ENCODE measurements around the gene SGSM1.

SGSM1 gene

GRCh38 chr22:24791362-24791761 lies 14.6 kb upstream of the SGSM1 start:
- Histone ChIP-seq H3K27ac (ENCODE audit: low read depth, low read length) (no peak overlapping the region), H2BK120ac (ENCODE audit: insufficient read depth, low read length, poor library complexity) (no peak overlapping the region), H2AFZ (ENCODE audit: insufficient read depth, low read length, poor library complexity) (no peak overlapping the region), H2BK12ac (ENCODE audit: low read length) (no peak overlapping the region), H3K4me2 (ENCODE audit: low read length) (no peak overlapping the region), H2AK5ac (ENCODE audit: low read length) (no peak overlapping the region), H3K4me3 (ENCODE audit: low read depth, low read length) (no peak overlapping the region), H3K14ac (ENCODE audit: low read length) (no peak overlapping the region), H3K9me3 (ENCODE audit: insufficient read depth, low read depth, low read length) (no peaks in the 10 kb centered on the region), H4K12ac (ENCODE audit: low read depth, low read length) (no peak overlapping the region), H3K18ac (ENCODE audit: low read length) (no peak overlapping the region), H3K4ac (ENCODE audit: low read depth, low read length) (no peak overlapping the region), H4K8ac (ENCODE audit: low read depth, low read length) (no peak overlapping the region), H3K36me3 (ENCODE audit: control insufficient read depth in 1 of 2, insufficient read depth in 2 of 2, low read length in 2 of 2) (no peaks in the 10 kb centered on the region), H3K4me1 (ENCODE audit: control insufficient read depth in 1 of 2, insufficient read depth in 2 of 2, low read length in 2 of 2) (no peaks in the 10 kb centered on the region), H2BK5ac (ENCODE audit: low read depth, low read length, poor library complexity) (no peak overlapping the region), H3K79me1 (ENCODE audit: low read length) (no peaks in the 10 kb centered on the region), H3K23ac (ENCODE audit: low read length) (no peak overlapping the region), H3K79me2 (ENCODE audit: control insufficient read depth, insufficient read depth, low read length, poor library complexity) (no peaks in the 10 kb centered on the region), H3K9ac (ENCODE audit: low read length) (no peak overlapping the region), H4K91ac (ENCODE audit: low read depth, low read length) (no peak overlapping the region), H3K27me3 (ENCODE audit: insufficient read depth, low read length) (no peaks in the 10 kb centered on the region)
- WGBS (ENCODE audit: extremely low coverage, insufficient coverage, insufficient read length) = no CpG with 5 or more reads among the region's 6 CpGs
- no peak for DNase-seq

- Histone ChIP-seq H4K8ac (ENCODE audit: low read depth, low read length) (no peak overlapping the region), H3K4me2 (ENCODE audit: low read length) (no peak overlapping the region), H3K27me3 (ENCODE audit: insufficient read depth, low read length) (no peaks in the 10 kb centered on the region), H3K79me1 (ENCODE audit: low read length) (no peaks in the 10 kb centered on the region), H3K36me3 (ENCODE audit: control insufficient read depth in 1 of 2, insufficient read depth in 2 of 2, low read length in 2 of 2) (no peaks in the 10 kb centered on the region), H2AFZ (ENCODE audit: insufficient read depth, low read length, poor library complexity) (no peak overlapping the region), H3K4ac (ENCODE audit: low read depth, low read length) (no peak overlapping the region), H2BK5ac (ENCODE audit: low read depth, low read length, poor library complexity) (no peak overlapping the region), H3K18ac (ENCODE audit: low read length) (no peak overlapping the region), H2BK120ac (ENCODE audit: insufficient read depth, low read length, poor library complexity) (no peak overlapping the region), H3K9me3 (ENCODE audit: insufficient read depth, low read depth, low read length) (no peaks in the 10 kb centered on the region), H4K91ac (ENCODE audit: low read depth, low read length) (no peak overlapping the region), H3K9ac (ENCODE audit: low read length) (no peak overlapping the region), H2BK12ac (ENCODE audit: low read length) (no peak overlapping the region), H3K79me2 (ENCODE audit: control insufficient read depth, insufficient read depth, low read length, poor library complexity) (no peaks in the 10 kb centered on the region), H4K12ac (ENCODE audit: low read depth, low read length) (no peak overlapping the region), H2AK5ac (ENCODE audit: low read length) (no peak overlapping the region), H3K4me3 (ENCODE audit: low read depth, low read length) (no peak overlapping the region), H3K14ac (ENCODE audit: low read length) (no peak overlapping the region), H3K23ac (ENCODE audit: low read length) (no peak overlapping the region), H3K4me1 (ENCODE audit: control insufficient read depth in 1 of 2, insufficient read depth in 2 of 2, low read length in 2 of 2) (no peaks in the 10 kb centered on the region), H3K27ac (ENCODE audit: low read depth, low read length) (no peak overlapping the region)
- no CpG with 5 or more reads among the region's 3 CpGs for WGBS (ENCODE audit: extremely low coverage, insufficient coverage, insufficient read length)
- no peak for DNase-seq
Measured at GRCh38 chr22:24796056-24796455, 10.0 kb upstream of the SGSM1 start.

DNA sequence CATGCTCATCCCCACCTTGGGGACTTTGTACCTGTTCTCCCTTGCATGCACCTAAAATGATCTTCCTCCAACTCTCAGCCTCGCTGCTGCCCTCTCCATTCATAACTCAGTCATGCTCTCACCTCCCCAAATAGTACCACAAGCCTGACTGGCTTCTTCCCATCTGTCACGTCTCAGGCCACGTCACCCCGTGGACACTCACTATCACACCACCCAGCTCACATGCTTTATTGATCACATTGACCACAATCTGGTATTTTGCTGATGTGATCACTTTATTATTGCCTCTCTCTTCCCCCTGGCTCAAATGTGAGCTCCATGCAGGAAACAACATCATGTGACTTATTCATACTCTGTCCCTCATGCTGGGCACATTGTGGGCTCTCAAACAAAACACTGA lies 9.2 kb upstream of the SGSM1 start:
- Histone ChIP-seq H2AFZ (ENCODE audit: insufficient read depth, low read length, poor library complexity) (no peak overlapping the region), H4K12ac (ENCODE audit: low read depth, low read length) (no peak overlapping the region), H3K23ac (ENCODE audit: low read length) (no peak overlapping the region), H3K4me2 (ENCODE audit: low read length) (no peak overlapping the region), H3K4me1 (ENCODE audit: control insufficient read depth in 1 of 2, insufficient read depth in 2 of 2, low read length in 2 of 2) (no peaks in the 10 kb centered on the region), H3K27ac (ENCODE audit: low read depth, low read length) (no peak overlapping the region), H3K18ac (ENCODE audit: low read length) (no peak overlapping the region), H3K4ac (ENCODE audit: low read depth, low read length) (no peak overlapping the region), H3K9me3 (ENCODE audit: insufficient read depth, low read depth, low read length) (no peaks in the 10 kb centered on the region), H3K14ac (ENCODE audit: low read length) (no peak overlapping the region), H3K4me3 (ENCODE audit: low read depth, low read length) (no peak overlapping the region), H3K9ac (ENCODE audit: low read length) (no peak overlapping the region), H3K79me1 (ENCODE audit: low read length) (no peaks in the 10 kb centered on the region), H2BK12ac (ENCODE audit: low read length) (no peak overlapping the region), H2BK120ac (ENCODE audit: insufficient read depth, low read length, poor library complexity) (no peak overlapping the region), H2AK5ac (ENCODE audit: low read length) (no peak overlapping the region), H3K79me2 (ENCODE audit: control insufficient read depth, insufficient read depth, low read length, poor library complexity) (no peaks in the 10 kb centered on the region), H4K91ac (ENCODE audit: low read depth, low read length) (no peak overlapping the region), H3K27me3 (ENCODE audit: insufficient read depth, low read length) (no peaks in the 10 kb centered on the region), H3K36me3 (ENCODE audit: control insufficient read depth in 1 of 2, insufficient read depth in 2 of 2, low read length in 2 of 2) (no peaks in the 10 kb centered on the region), H2BK5ac (ENCODE audit: low read depth, low read length, poor library complexity) (no peak overlapping the region), H4K8ac (ENCODE audit: low read depth, low read length) (no peak overlapping the region)
- WGBS (ENCODE audit: extremely low coverage, insufficient coverage, insufficient read length) = no CpG with 5 or more reads among the region's 4 CpGs
- DNase-seq = no peak

GRCh38 chr22:24801901-24802465 lies 4.0 kb upstream of the SGSM1 start:
- Histone ChIP-seq H3K4me2 (ENCODE audit: low read length) (no peak overlapping the region), H2AFZ (ENCODE audit: insufficient read depth, low read length, poor library complexity) (no peak overlapping the region), H2AK5ac (ENCODE audit: low read length) (no peak overlapping the region), H3K79me2 (ENCODE audit: control insufficient read depth, insufficient read depth, low read length, poor library complexity) (no peaks in the 10 kb centered on the region), H4K91ac (ENCODE audit: low read depth, low read length) (no peak overlapping the region), H2BK12ac (ENCODE audit: low read length) (no peak overlapping the region), H2BK5ac (ENCODE audit: low read depth, low read length, poor library complexity) (no peak overlapping the region), H3K23ac (ENCODE audit: low read length) (no peak overlapping the region), H3K36me3 (ENCODE audit: control insufficient read depth in 1 of 2, insufficient read depth in 2 of 2, low read length in 2 of 2) (no peaks in the 10 kb centered on the region), H3K18ac (ENCODE audit: low read length) (no peak overlapping the region), H4K12ac (ENCODE audit: low read depth, low read length) (no peak overlapping the region), H3K9me3 (ENCODE audit: insufficient read depth, low read depth, low read length) (no peaks in the 10 kb centered on the region), H3K4ac (ENCODE audit: low read depth, low read length) (no peak overlapping the region), H3K14ac (ENCODE audit: low read length) (no peak overlapping the region), H4K8ac (ENCODE audit: low read depth, low read length) (no peak overlapping the region), H3K27me3 (ENCODE audit: insufficient read depth, low read length) (no peaks in the 10 kb centered on the region), H3K79me1 (ENCODE audit: low read length) (peaks cover 2% of the 10 kb centered on the region), H3K4me3 (ENCODE audit: low read depth, low read length) (no peak overlapping the region), H3K27ac (ENCODE audit: low read depth, low read length) (no peak overlapping the region), H3K9ac (ENCODE audit: low read length) (no peak overlapping the region), H3K4me1 (ENCODE audit: control insufficient read depth in 1 of 2, insufficient read depth in 2 of 2, low read length in 2 of 2) (peaks cover 0 to 2% of the 10 kb centered on the region in 2 experiments), H2BK120ac (ENCODE audit: insufficient read depth, low read length, poor library complexity) (no peak overlapping the region)
- DNase-seq = no peak
- WGBS (ENCODE audit: extremely low coverage, insufficient coverage, insufficient read length) = no CpG with 5 or more reads among the region's 6 CpGs

All from trophoblast cell (in vitro differentiated cells and primary cell).